ENCODE results near the gene NME4.

GRCh38 chr16:426906-427249 is 29.9 kb downstream of the NME4 start:
- TF ChIP-seq TAF1 (IDR thresholded peaks at IDR 0.05; ENCODE audit: low read depth, low read length) (no peak), POLR2AphosphoS5 (IDR thresholded peaks at IDR 0.05; ENCODE audit: low read depth, low read length) (no peak), POLR2A (IDR thresholded peaks at IDR 0.05; ENCODE audit: low read depth, low read length) (no peak), POU2F2 (IDR thresholded peaks at IDR 0.05; ENCODE audit: low read depth, low read length) (no peak), SPI1 (IDR thresholded peaks at IDR 0.05; ENCODE audit: low read depth, low read length) (no peak), PAX5 (IDR thresholded peaks at IDR 0.05; ENCODE audit: insufficient read depth, low read length, severe bottlenecking) (no peak)
